ENCODE results near the gene TCOF1.

DNA sequence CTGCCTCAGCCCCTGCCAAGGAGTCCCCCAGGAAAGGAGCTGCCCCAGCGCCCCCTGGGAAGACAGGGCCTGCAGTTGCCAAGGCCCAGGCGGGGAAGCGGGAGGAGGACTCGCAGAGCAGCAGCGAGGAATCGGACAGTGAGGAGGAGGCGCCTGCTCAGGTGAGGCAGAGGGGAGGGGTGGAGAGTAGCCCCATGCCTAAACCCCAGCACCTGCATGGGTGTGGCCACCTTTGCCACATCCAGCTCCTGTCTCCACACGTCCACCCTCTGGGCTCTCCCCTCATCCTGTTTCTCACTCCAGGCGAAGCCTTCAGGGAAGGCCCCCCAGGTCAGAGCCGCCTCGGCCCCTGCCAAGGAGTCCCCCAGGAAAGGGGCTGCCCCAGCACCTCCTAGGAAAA, 17.2 kb downstream of the TCOF1 start:
- TF ChIP-seq CTCF (IDR thresholded peaks at IDR 0.05) (no peak), EP300 (IDR thresholded peaks at IDR 0.05) (no peak)
